ENCODE measurements around the gene CNPY4. TPM values are rescaled to one million over a fixed set of nuclear protein-coding genes. Genes with fewer than 3 reads are reported as not detected.

Gene CNPY4
- total and polyA plus RNA-seq, 10 of the 15 experiments (the other 5 are each of a cell fraction or from before 2014, with no cell fraction given): 2.5 to 9.2 (median 6.8) TPM

- no TSS peak for BruUV-seq (replicated peaks)
- H3K79me2 ChIP-seq (ENCODE audit: control insufficient read depth, insufficient read depth, low read length): no peaks in the 10 kb centered on the region
- RAD21 ChIA-PET (ENCODE audit: unreplicated experiment): no interaction called here
- WGBS (ENCODE audit: insufficient coverage, insufficient replicate concordance, low lambda C conversion rate, missing lambda C conversion rate): 88% methylated on average over 12 of the region's 12 CpGs
- H3K4me2 ChIP-seq (ENCODE audit: control insufficient read depth, insufficient read depth): no peak overlapping the region
- no peaks in the 10 kb centered on the region for H3K27me3 ChIP-seq (replicated peaks in 1 of 2; ENCODE audit: control insufficient read depth in 2 of 2, insufficient read depth in 2 of 2, low read length in 1 of 2)
- TF ChIP-seq TCF3 (IDR thresholded peaks at IDR 0.05; ENCODE audit: borderline replicate concordance, insufficient read depth, low read depth, low read length): no peak
- TF ChIP-seq SUZ12 (IDR thresholded peaks at IDR 0.05; ENCODE audit: unreplicated experiment): no peak
- TF ChIP-seq, protein P1, sequence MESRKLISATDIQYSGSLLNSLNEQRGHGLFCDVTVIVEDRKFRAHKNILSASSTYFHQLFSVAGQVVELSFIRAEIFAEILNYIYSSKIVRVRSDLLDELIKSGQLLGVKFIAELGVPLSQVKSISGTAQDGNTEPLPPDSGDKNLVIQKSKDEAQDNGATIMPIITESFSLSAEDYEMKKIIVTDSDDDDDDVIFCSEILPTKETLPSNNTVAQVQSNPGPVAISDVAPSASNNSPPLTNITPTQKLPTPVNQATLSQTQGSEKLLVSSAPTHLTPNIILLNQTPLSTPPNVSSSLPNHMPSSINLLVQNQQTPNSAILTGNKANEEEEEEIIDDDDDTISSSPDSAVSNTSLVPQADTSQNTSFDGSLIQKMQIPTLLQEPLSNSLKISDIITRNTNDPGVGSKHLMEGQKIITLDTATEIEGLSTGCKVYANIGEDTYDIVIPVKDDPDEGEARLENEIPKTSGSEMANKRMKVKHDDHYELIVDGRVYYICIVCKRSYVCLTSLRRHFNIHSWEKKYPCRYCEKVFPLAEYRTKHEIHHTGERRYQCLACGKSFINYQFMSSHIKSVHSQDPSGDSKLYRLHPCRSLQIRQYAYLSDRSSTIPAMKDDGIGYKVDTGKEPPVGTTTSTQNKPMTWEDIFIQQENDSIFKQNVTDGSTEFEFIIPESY (IDR thresholded peaks at IDR 0.05): no peak
- TF ChIP-seq LARP7 (IDR thresholded peaks at IDR 0.05): no peak
- no peak for TF ChIP-seq BCL11A (IDR thresholded peaks at IDR 0.05; ENCODE audit: low read depth, low read length)
- no peak for TF ChIP-seq HCFC1 (IDR thresholded peaks at IDR 0.05; ENCODE audit: low read length)
- no peaks in the 10 kb centered on the region for H3K9me3 ChIP-seq (replicated peaks; ENCODE audit: control insufficient read depth, insufficient read depth, low read length)
- SMC1A ChIA-PET (ENCODE audit: uncharacterized antibody, unreplicated experiment): no interaction called here
- no peak overlapping the region for H3K9ac ChIP-seq (ENCODE audit: control insufficient read depth, insufficient read depth, low read length)
- no peaks in the 10 kb centered on the region for H3K4me1 ChIP-seq (ENCODE audit: control insufficient read depth, insufficient read depth, low read length)
- ATAC-seq (no peak), FAIRE-seq (no peak), DNase-seq (ENCODE audit: low read depth, low spot score) (no peak)
- in situ Hi-C loops (cut with MboI) (no loop called here), intact Hi-C loops (cut with micrococcal nuclease; ENCODE audit: unreplicated experiment) (no loop called here)
- H3K27ac ChIP-seq (ENCODE audit: control insufficient read depth, insufficient read depth): no peak overlapping the region
- peaks cover 5 to 9% of the 10 kb centered on the region in 2 experiments; a peak in 3 of 4 replicates for H3K36me3 ChIP-seq (ENCODE audit: control insufficient read depth in 2 of 2, insufficient read depth in 2 of 2, low read length in 1 of 2)
- CTCF ChIA-PET: no interaction called here
- H2AFZ ChIP-seq (ENCODE audit: control insufficient read depth, low read depth, low read length): no peak overlapping the region
- no peaks in the 10 kb centered on the region for H4K20me1 ChIP-seq (ENCODE audit: control insufficient read depth, insufficient read depth)
- POLR2A ChIA-PET: no interaction called here
- no peak overlapping the region for H3K4me3 ChIP-seq
Measured at GRCh38 chr7:100109521-100110163, 9.8 kb upstream of the CNPY4 start.

Measured in GM12878 (cell line).